Activated CD8-positive, alpha-beta memory T cell treated with anti-CD3 and anti-CD28 coated beads, Interleukin-2, amount 50 U/mL, for 24 hours (primary cell): ENCODE measurements around the gene MAD1L1.
"Not testable (repeated sequence)": the region's sequence is repeated elsewhere in the genome, so short reads cannot be mapped to it uniquely, and the experiment has no call there.

Source experiments
- DNase-seq: peaks from one replicate; pipeline ENCODE4 v3.0.0-alpha.2; 2020; ENCODE audit errors: extremely low read depth

Gene MAD1L1

GRCh38 chr7:1987591-1988532 is 244.9 kb downstream of the MAD1L1 start:
- no peak for DNase-seq

GRCh38 chr7:1987084-1987535 is 245.6 kb downstream of the MAD1L1 start:
- DNase-seq = no peak

GRCh38 chr7:1986366-1987083 is 246.2 kb downstream of the MAD1L1 start:
- DNase-seq = no peak

GRCh38 chr7:1985936-1986335 is 246.8 kb downstream of the MAD1L1 start:
- no peak for DNase-seq

GRCh38 chr7:1985042-1985441 is 247.7 kb downstream of the MAD1L1 start:
- DNase-seq = no peak

GRCh38 chr7:1981878-1982230 is 250.9 kb downstream of the MAD1L1 start:
- DNase-seq = no peak

DNA sequence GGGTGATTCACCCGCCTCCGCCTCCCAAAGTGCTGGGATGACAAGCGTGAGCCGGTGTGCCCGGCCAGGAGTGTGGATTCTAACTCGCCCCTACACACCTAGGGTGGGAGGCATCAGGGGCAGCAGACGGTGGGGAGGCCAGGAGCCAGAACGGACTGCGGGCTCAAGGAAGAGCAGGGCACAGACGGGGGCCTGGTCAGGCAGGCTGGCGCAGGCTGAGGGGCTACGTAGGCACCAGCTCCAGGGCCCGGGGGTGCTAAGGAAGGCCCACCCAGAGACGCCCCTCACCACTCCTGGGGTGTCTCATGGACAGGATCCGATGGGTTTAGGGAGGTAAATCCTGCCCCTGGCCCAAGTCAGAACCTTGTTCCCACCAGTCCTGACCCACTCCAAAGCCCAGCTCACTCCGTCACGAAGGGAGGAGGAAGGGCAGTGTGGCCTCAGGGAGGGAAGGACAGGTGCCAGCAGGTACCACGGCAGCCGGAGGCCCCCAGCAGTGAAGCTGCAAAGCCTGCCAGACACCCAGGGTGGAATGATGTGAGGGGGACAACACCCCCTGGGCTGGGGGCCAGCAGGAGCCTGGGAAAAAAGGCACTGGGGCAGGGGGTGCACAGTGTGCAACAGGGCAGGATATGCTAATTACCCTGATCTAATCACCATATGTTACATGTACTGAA is 251.4 kb downstream of the MAD1L1 start:
- DNase-seq = no peak

- no peak for DNase-seq
Observed at GRCh38 chr7:1979591-1980560, 252.9 kb downstream of the MAD1L1 start.

- DNase-seq = no peak
Observed at GRCh38 chr7:1978656-1979590, 253.8 kb downstream of the MAD1L1 start.

DNA sequence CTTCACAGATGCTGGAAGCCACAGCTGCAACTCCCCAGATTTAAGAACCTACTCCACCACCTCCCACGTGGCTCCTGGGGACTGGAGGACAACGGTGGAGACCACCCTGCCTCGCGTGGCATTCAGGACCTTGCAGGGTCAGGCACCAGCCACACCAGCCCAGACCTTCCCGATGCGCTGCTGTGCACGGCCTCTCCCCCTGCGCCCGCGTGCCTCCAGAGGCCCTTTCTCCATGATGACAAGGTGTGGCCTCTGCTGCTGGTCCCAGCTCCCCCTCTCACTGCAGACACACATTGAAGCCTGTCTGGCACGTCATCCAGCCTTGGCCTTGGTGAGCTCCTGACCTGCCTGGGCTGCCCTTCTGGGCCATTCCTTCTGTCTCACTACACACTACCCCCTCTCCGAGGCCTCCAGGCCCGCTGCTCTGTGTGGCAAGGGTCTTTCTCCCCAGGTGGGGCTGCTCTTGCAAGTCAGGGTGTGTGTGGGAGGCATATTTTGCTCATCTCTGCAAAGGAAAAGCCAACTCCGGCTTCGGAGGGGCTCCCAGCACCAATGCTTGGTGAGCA is 254.8 kb downstream of the MAD1L1 start:
- DNase-seq = no peak

DNA sequence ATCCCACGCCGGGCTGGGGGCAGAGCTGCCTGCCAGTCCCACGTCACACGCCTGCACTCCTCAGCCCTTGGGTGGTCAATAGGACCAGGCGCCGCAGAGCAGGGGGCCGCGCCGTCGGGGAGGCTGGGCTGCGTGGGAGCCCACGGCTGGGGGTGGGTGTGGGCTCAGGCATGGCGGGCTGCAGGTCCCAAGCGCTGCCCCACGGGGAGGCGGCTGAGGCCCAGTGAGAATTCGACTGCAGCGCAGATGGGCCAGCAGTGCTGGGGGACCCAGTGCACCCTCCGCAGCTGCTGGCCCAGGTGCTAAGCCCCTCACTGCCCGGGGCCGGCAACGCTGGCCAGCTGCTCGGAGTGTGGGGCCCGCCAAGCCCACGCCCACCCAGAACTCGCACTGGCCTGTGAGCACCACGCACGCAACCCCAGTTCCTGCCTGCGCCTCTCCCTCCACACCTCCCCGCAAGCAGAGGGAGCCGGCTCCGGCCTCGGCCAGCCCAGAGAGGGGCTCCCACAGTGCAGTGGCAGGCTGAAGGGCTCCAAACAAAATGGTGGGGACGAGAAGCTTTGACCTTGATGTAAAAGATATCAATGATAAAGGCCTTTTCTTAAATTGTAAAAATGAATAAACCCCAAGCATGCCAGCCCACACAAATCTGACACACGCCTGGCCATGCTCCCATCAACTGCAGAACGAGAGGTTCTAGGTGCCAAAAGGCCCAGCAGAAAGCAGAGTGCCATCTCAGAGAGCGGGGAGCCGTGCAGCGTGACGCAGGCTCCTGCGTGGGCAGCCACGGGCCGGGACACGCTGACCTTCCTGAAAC is 255.5 kb downstream of the MAD1L1 start:
- no peak for DNase-seq

DNA sequence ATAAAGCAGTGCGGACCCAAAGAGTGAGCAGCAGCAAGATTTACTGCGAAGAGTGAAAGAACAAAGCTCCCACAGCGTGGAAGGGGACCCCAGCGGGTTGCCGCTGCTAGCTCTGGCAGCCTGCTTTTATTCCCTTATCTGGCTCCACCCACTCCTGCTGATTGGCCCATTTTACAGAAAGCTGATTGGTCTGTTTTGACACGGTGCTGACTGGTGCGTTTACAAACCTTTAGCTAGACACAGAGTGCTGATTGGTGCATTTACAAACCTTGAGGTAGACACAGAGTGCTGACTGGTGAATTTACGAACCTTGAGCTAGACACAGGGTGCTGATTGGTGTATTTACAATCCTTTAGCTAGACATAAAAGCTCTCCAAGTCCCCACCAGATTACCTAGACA is 256.2 kb downstream of the MAD1L1 start:
- not testable (repeated sequence) for DNase-seq

DNA sequence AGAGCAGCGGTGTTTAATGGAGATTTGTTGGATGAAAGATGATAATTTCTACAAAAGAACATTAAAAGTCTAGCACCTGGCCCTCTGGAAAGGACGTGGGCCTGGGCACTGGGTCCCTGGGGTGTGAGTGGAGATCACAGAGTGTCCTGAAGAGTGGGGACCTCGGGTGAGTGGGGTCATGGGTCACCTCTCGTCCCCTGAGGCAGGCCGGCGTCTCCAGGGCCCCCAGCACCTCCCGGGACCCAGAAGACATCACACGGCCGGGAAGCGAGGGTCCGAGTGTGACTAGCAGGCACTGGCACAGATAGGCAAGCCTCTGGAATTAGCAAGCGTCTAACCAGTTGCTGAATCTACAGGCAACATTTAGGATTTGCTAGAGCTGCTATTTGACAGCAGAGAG is 257.2 kb downstream of the MAD1L1 start:
- no peak for DNase-seq

- DNase-seq = no peak
Observed at GRCh38 chr7:1975179-1975578, 257.6 kb downstream of the MAD1L1 start.

DNA sequence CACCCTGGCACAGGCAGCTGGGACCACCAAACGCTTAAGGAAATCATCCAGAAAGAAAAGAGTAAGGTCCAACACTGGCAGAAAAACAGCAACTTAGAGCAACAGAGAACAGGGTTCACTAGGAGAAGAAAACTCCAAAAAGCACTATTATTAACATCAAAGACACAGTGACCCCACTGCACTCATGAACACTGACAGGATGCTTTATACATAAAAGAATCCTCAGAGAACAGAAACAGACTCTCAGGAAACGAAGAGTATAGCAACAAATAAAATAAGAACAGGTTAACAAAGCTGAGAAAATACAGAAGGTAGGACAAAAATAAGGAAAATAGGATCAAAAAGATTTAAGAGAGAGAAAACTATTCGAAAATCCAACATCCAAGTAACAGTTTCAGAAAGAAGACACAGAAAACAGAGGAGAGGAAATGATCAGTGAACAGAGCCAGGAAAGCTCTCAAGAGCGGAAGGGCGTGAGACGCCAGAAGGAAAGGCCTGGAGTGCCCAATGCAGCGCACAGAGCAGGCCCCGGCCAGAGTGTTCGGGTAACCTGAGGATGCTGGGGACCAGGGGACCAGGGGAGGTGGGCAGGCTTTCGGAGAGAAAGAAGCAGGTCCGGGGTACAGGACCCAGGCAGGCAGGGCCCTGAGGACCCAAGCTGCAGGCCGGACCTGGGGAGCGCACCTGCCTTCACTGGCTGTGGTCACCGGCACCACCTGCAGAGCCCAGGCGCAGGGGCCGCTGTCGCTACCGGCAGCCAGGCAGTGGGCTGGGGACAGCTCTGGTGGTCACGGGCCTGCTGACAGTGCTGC is 258.2 kb downstream of the MAD1L1 start:
- DNase-seq = no peak

DNA sequence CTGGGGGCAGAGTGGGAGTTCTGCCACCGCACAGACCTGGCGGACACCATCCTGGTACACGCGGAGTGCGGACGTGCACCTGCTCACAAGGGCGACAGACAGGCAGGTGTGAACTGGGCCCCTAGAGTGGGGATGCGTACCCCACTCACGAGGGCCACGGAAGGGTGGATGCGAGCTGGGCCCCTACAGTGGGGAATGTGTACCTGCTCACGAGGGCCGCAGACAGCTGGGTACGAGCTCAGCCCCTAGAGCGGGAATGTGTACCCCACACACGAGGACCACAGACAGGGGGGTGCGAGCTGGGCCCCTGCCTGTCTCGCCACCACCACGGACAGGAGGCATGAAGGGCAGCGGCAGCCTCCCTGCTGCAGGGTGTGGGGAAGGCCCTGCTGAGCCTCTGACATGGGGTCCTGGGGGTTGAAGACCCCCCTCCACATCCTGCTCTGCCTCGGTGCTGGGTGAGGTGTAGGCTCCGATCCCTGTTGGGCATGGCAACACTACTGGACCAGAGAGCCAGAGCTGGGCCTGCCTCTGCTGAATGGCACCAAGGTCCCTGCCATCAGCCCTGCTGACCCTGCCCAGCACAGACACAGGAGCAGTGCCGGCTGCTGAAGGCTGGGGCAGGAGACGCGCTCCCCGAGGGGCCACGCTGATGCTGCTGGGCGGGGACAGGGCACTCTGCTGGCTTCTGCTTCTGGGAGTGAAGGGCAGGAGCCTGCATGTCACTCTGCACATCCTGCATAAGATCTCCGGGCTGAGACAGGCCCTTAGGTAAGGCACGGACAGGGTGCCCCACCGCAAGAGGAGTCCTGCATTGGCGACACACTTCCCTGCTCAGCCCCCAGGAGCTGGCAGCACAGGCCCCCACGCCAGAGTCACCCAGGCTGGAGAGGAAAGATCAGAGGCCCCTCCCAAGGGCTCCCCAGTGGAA is 259.2 kb downstream of the MAD1L1 start:
- DNase-seq = no peak

- DNase-seq = no peak
Observed at GRCh38 chr7:1972744-1973143, 260.0 kb downstream of the MAD1L1 start.
